ACC112 (cell line): ENCODE data around the gene CLDN14.

Source experiments
- H2AFZ ChIP-seq: fragments of 200-600 bp; sonication (generic); one replicate; pipeline ENCODE4 v1.6.0; 2017; ENCODE audit warnings: antibody characterized with exemption, low read length; ENCODE audit not compliant: unreplicated experiment
- H3K27ac ChIP-seq: fragments of 200-600 bp; sonication (generic); 2 replicates; pipeline ENCODE4 v1.5.1; 2014; ENCODE audit warnings: low read depth, mild to moderate bottlenecking, antibody characterized with exemption, low read length, moderate library complexity
- H3K27me3 ChIP-seq: fragments of 200-600 bp; sonication (generic); 2 replicates; pipeline ENCODE4 v1.6.1; 2014; ENCODE audit warnings: mild to moderate bottlenecking, antibody characterized with exemption, low read length, moderate library complexity, mixed read lengths; ENCODE audit not compliant: insufficient read depth
- H3K36me3 ChIP-seq: fragments of 200-600 bp; sonication (generic); 2 replicates; pipeline ENCODE4 v1.6.1; 2016; ENCODE audit warnings: mild to moderate bottlenecking, antibody characterized with exemption, low read length, moderate library complexity, mixed read lengths; ENCODE audit not compliant: insufficient read depth
- H3K4me1 ChIP-seq: fragments of 200-600 bp; sonication (generic); one replicate; pipeline ENCODE4 v1.6.1; 2016; ENCODE audit warnings: low read length, mixed read lengths; ENCODE audit not compliant: insufficient read depth, unreplicated experiment, control insufficient read depth
- H3K4me3 ChIP-seq: fragments of 200-600 bp; sonication (generic); 2 replicates; pipeline ENCODE4 v1.5.1; 2014; ENCODE audit warnings: mild to moderate bottlenecking, low read depth, low read length
- H3K79me2 ChIP-seq: fragments of 200-600 bp; sonication (generic); one replicate; pipeline ENCODE4 v1.6.0; 2016; ENCODE audit warnings: low read length; ENCODE audit not compliant: control insufficient read depth, unreplicated experiment, insufficient read depth

CLDN14 gene, protein sequence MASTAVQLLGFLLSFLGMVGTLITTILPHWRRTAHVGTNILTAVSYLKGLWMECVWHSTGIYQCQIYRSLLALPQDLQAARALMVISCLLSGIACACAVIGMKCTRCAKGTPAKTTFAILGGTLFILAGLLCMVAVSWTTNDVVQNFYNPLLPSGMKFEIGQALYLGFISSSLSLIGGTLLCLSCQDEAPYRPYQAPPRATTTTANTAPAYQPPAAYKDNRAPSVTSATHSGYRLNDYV

DNA sequence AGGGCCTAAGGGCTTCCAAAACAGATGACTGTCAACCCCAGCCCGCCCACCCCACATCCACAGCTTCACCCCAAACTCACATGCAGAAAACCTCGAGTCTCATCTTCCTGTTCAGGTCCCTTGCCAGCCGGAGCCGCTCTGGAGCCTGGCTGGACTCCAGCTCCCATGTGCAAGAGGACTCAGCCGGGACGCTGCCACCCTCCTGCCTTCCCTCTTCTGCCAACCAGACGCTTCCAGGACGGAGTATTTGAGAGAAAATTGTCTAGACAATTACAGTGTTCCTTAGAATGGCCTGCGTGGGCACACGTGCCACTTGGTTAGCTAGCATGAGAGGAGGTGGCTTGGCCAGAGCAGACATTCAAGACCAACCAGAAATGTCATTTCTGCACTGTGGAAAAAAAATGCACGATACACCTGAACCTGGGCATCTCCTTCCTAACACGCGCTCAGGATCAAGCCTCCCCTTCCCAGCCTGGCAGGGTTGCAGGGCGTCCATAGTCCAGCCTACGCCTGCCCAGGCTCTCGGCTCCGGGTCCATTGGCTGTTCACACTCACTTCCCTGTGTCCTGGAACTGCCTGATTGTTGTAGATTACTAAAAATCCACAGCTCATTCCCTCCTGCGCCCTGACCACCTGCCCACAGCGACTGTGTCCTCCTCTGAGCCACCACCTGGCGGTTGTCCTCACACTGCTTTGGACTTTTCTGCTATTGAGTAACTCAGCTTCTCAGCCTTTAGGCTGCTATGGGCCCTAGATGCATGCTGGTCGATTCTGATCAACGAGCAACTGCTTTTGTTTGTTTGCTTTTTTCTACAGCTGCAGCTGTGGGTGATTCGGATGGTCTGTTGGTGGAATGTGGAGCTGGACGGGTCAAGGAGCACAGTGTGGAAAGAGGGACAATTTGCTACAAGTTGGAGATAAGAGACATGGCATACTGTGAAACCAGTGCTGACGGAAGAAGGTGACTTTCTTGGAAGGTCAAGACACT, at the start of gene CLDN14:
Gene CLDN14 (minus strand): TSS at position 708 of the 988 bp plus-strand sequence. CDS start 18,427 bp downstream, outside the sequence.
- Histone ChIP-seq H3K79me2 (no peaks in the 10 kb centered on the region), H3K27me3 (no peaks in the 10 kb centered on the region), H3K27ac (no peak within 1 kb of the TSS), H3K36me3 (no peaks in the 10 kb centered on the region), H2AFZ (no peak within 1 kb of the TSS), H3K4me1 (peaks cover 10% of the 10 kb centered on the region), H3K4me3 (no peak within 1 kb of the TSS)

DNA sequence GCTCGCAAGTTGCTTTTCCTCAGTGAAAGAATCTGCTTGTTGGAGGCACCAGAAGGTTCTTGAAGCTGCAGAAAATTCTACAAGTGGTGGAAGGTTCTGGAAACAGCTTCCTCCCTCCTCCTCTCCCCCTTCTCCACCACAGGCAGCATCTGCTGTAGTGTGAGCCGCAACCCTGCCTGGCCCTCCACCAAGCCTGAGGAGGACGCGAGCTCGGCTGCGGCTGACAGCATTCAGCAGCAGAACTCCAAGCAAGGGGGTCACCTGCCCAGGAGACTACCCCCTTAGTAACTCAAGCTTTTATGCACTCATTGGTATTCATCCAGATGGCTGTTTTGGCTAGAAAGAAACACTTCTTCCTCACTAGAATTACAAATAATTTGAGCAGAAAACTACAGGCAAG, 48.8 kb upstream of the CLDN14 start:
- Histone ChIP-seq H3K4me3 (no peak overlapping the region), H2AFZ (no peak overlapping the region), H3K27me3 (peaks cover 35% of the 10 kb centered on the region), H3K79me2 (no peaks in the 10 kb centered on the region), H3K36me3 (no peaks in the 10 kb centered on the region), H3K27ac (no peak overlapping the region), H3K4me1 (no peaks in the 10 kb centered on the region)

DNA sequence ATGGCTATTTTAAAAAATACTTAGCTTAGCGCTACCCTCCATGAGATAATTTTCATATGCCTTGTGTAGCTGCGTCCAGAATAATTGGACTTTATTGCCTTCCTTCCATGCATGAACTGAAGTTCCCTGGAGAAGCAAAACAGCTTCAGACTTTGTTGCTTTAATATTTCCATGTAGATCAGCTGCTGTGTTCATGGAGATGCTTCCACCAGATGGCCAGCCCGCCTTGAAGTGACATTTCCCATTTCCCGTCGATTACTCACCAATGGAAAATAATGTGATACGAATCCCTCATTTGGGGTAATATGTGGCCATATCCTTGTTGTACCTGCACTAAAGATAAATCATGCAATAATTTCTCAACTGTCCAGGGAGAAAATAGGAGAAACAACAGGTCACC, 47.4 kb upstream of the CLDN14 start:
- H3K4me3 ChIP-seq = no peak overlapping the region
- H3K36me3 ChIP-seq = no peaks in the 10 kb centered on the region
- H2AFZ ChIP-seq = no peak overlapping the region
- H3K79me2 ChIP-seq = no peaks in the 10 kb centered on the region
- H3K4me1 ChIP-seq = no peaks in the 10 kb centered on the region
- no peak overlapping the region for H3K27ac ChIP-seq
- H3K27me3 ChIP-seq = peaks cover 35% of the 10 kb centered on the region

DNA sequence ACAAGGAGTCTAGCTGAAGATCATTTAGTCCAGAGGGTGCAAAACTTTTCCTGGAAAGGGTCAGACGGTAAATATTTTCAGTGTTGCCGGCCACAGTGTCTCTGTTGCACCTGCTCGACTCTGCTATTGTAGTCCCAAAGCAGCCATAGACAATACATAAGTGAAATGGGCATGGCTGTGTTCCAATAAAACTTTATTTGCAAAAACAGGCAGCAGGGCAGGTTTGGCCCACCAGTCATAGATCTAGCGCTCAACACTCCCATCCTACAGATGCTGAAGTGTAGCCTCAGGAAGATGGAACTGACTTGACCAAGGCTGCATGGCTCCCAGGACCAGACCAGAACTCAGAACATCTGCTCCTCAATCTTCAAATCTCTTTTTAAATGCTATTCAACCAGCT, 46.2 kb upstream of the CLDN14 start:
- Histone ChIP-seq H3K27ac (no peak overlapping the region), H3K27me3 (peaks cover 42% of the 10 kb centered on the region), H2AFZ (no peak overlapping the region), H3K79me2 (no peaks in the 10 kb centered on the region), H3K36me3 (no peaks in the 10 kb centered on the region), H3K4me1 (no peaks in the 10 kb centered on the region), H3K4me3 (no peak overlapping the region)

DNA sequence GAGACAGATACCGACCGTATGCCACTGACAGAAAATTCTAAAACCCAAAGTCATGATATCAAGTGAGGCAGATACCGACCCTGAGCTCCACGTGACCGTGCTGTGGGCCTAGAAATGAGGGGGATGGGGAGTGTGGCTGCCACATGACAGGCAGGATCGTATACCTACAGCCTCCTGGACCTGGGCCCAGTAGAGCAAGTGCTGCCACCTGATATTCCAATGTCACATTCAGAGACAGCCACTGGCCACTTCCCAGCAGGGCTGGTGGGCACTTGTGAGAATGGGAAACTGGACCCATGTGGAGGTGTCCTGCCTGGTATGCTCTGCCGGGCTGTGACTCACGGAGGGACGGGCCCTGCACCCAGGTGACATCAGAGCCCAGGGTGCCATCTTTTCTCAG, 44.6 kb upstream of the CLDN14 start:
- Histone ChIP-seq H3K27ac (no peak overlapping the region), H3K4me1 (no peaks in the 10 kb centered on the region), H3K27me3 (peaks cover 36% of the 10 kb centered on the region), H3K4me3 (no peak overlapping the region), H3K79me2 (no peaks in the 10 kb centered on the region), H3K36me3 (no peaks in the 10 kb centered on the region), H2AFZ (no peak overlapping the region)

DNA sequence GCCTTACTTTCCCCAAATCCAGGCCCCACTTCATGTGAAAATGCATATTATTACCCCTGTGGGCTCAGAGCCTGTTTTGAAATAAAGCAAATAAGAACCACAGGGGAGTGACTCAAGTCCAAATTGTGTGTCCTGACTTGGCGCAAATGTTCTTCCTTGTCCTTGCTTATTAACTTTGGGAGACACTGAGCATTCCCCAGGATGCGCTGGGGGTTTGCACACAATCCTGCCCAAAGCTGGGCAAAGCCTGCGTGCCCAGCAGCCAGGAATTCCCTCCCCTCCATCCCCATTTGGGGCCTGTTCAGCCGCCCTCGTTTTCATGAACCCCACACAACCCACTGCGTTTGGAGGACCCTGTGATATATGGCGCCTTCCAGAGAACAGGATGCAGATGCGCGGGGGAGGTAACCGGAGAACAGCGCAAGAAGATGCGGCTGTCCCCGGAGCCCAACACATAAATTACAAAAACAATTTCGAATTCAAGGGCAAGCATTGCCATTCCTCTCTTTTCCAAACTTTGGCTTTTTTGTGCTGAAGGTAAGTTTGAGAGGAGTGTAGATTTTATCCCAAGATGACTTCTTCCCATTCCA, 42.4 kb upstream of the CLDN14 start:
- peaks cover 23% of the 10 kb centered on the region for H3K27me3 ChIP-seq
- H3K79me2 ChIP-seq = no peaks in the 10 kb centered on the region
- H3K4me1 ChIP-seq = no peaks in the 10 kb centered on the region
- no peak overlapping the region for H2AFZ ChIP-seq
- H3K4me3 ChIP-seq = no peak overlapping the region
- H3K36me3 ChIP-seq = no peaks in the 10 kb centered on the region
- no peak overlapping the region for H3K27ac ChIP-seq

DNA sequence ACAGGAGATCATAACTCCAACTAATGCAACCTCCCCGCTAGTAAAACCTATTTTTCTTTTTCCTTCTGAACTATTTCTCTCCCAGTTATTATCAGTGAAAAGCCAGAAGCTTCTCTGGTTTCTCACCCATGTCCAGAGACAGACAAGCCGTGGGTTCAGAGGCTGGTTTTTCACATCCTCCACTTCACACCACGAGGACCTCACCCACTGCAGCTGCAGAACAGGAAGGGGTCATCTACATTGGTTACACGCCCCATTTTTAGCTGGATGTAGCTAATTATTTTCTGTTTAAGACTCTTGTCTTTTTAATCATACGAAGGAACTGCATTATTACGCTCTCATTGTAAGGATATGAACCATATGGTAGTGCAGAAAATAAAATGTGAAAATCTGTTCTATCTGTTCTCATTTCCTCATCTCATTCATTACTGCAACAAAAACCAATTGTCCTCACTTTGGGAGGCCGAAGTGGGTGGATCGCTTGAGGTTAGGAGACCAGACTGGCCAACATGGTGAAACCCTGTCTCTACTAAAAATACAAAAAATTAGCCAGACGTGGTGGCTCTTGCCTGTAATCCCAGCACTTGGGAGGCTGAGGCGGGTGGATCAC, 39.1 kb upstream of the CLDN14 start:
- no peaks in the 10 kb centered on the region for H3K36me3 ChIP-seq
- H3K4me3 ChIP-seq = no peak overlapping the region
- no peaks in the 10 kb centered on the region for H3K4me1 ChIP-seq
- H3K27me3 ChIP-seq = peaks cover 11% of the 10 kb centered on the region
- no peak overlapping the region for H2AFZ ChIP-seq
- no peak overlapping the region for H3K27ac ChIP-seq
- no peaks in the 10 kb centered on the region for H3K79me2 ChIP-seq

DNA sequence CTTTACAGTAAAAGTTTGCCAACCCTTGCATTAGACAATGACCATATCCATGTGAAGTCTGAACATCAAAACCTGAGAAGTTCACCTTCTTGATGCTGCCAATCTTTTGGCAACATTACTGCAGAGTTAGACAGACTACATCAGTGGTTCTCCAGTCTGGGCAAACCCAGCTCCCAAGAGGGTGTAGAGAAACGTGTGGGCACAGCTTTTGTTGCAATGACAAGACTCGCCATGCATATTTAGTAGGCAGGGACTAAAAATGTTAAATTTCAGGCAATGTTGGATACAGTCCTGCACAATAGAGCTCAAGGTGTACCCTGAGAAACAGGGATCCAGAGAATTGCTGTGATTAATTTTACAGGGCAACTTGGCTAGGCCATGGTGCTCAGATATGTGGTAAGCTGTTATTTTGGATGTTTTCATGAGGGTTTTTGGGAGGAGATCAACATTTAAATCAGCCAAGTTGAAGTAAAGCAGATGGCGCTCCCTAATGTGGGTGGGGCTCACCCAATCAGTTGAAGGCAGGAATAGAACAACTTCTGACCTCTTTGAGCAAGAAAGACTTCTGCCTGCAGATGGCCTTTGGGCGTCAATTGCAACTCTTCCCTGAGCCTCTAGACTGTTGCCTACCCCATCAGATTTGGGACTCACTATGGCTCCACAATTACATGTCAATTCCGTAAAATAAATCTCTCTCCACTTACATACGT, 37.6 kb upstream of the CLDN14 start:
- Histone ChIP-seq H3K27ac (no peak overlapping the region), H3K27me3 (peaks cover 11% of the 10 kb centered on the region), H3K4me1 (no peaks in the 10 kb centered on the region), H3K36me3 (no peaks in the 10 kb centered on the region), H3K4me3 (no peak overlapping the region), H2AFZ (no peak overlapping the region), H3K79me2 (no peaks in the 10 kb centered on the region)

DNA sequence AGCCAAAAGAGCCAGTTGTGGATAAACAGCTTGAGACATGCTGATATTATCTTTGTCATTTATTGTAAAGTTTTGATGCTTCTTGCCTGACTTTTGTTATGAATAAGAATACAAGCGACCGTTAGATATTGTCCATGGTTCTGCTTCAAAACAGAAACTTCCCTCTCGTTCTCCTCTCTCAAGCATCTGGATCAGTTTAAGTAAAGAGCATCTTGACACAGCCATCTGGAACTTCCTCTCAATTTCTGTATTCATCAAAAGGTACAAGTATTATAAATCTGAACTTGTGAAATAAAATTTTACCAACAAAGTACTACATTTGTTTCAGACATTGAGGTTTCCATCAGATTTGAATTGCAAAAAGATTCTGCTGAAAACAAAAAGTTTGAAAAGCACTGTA, 36.4 kb upstream of the CLDN14 start:
- peaks cover 6% of the 10 kb centered on the region for H3K27me3 ChIP-seq
- H3K4me3 ChIP-seq = no peak overlapping the region
- no peaks in the 10 kb centered on the region for H3K4me1 ChIP-seq
- H2AFZ ChIP-seq = no peak overlapping the region
- H3K27ac ChIP-seq = no peak overlapping the region
- no peaks in the 10 kb centered on the region for H3K36me3 ChIP-seq
- no peaks in the 10 kb centered on the region for H3K79me2 ChIP-seq

DNA sequence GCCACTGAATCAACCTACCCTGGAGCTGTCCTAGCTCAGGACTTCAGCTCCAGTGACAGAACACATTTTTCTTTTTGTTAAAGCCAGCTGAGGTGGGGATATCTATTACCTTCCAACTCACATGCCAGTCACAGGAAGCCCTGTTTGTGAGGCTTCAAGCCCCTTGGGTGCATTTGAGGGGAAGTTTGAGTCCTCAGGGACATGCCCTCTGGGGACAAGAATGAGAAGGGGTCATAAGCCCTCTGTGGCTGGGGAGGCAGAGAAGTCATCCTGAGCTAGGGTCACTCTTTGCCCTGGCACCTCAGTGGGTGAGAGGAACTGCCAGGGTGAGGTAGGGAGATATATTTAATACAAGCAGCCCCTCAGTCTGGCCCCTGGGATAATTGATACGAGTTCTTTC, 33.5 kb upstream of the CLDN14 start:
- Histone ChIP-seq H3K27ac (no peak overlapping the region), H3K4me1 (no peaks in the 10 kb centered on the region), H3K27me3 (peaks cover 4% of the 10 kb centered on the region; the same call in 1 of the 2 replicates), H2AFZ (no peak overlapping the region), H3K36me3 (no peaks in the 10 kb centered on the region), H3K4me3 (no peak overlapping the region), H3K79me2 (no peaks in the 10 kb centered on the region)
